Measurements from ENCODE around the gene MAPK11.

GRCh38 chr22:50226063-50226874, 43.9 kb downstream of the MAPK11 start:
- TF ChIP-seq, protein P1, sequence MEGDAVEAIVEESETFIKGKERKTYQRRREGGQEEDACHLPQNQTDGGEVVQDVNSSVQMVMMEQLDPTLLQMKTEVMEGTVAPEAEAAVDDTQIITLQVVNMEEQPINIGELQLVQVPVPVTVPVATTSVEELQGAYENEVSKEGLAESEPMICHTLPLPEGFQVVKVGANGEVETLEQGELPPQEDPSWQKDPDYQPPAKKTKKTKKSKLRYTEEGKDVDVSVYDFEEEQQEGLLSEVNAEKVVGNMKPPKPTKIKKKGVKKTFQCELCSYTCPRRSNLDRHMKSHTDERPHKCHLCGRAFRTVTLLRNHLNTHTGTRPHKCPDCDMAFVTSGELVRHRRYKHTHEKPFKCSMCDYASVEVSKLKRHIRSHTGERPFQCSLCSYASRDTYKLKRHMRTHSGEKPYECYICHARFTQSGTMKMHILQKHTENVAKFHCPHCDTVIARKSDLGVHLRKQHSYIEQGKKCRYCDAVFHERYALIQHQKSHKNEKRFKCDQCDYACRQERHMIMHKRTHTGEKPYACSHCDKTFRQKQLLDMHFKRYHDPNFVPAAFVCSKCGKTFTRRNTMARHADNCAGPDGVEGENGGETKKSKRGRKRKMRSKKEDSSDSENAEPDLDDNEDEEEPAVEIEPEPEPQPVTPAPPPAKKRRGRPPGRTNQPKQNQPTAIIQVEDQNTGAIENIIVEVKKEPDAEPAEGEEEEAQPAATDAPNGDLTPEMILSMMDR (IDR thresholded peaks at IDR 0.05) = no peak
- TF ChIP-seq POLR2A (IDR thresholded peaks at IDR 0.05) = no peak

Data from esophagus squamous epithelium (tissue), 4 donors.